ENCODE measurements around the gene SCAMP2.

DNA sequence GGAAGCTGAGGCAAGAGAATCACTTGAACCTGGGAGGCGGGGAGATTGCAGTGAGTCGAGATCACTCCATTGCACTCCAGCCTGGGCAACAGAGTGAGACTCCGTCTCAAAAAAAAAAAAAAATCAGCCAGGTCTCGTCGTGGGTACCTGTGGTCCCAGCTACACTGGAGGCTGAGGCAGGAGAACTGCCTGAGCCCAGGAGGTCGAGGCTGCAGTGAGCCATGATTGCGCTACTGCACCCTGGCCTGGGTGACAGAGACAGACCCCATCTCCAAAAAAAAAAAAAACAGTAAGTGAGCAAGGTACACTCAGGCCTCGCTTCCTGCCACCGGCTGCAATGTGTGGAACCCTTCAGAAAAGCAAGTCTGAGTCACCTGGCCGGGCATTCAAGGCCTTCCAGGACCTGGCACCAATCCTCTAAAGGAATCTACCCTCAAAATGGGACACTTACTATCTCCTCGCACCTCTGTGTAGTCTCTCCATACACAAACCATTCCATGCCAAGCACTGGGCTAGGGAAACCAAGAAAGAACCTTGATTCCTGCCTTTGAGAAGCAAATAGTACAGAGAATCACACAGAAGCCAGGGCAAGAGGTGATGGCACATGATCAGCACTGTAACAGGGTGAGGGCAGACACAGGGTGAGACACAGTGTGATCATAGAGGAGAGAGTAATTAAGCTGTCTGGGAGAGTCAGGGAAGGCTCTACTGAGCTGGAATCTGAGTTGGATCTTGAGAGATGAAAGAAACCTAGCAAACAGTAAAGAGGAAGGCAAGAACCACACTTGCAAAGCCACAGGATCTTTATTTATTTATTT lies 9.7 kb downstream of the SCAMP2 start:
- TF ChIP-seq GATA2 (IDR thresholded peaks at IDR 0.05; ENCODE audit: low read depth, low read length) (no peak), GATA3 (IDR thresholded peaks at IDR 0.05; ENCODE audit: low read depth, low read length) (no peak)
